Measurements from ENCODE around the gene NFAM1.

The NFAM1 gene

DNA sequence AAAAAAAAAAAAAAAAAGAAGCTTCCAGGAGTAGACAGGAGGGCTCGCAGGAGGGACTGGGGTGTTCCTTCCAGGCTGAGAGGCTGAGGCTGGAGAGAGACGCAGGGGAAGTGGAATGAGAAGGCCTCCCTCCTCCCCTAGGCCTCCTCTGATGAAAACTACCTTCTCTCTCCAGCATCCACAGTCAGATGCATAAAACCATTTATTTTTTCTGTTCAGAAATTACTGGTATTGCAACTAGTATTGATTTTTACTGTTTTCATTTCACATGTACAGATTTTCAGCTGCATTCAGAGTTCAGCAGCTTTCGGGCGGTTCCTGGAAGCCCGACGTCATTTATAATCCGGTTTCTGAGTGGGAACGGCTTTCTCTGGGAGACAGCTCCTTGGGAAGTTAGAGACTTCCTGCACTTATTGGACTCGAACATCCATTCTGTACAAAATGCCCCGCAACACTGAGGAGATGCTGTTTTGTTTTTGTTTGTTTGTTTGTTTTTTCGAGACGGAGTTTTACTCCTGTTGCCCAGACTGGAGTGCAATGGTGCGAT lies 6.9 kb upstream of the NFAM1 start:
- DNase-seq = no peak

DNA sequence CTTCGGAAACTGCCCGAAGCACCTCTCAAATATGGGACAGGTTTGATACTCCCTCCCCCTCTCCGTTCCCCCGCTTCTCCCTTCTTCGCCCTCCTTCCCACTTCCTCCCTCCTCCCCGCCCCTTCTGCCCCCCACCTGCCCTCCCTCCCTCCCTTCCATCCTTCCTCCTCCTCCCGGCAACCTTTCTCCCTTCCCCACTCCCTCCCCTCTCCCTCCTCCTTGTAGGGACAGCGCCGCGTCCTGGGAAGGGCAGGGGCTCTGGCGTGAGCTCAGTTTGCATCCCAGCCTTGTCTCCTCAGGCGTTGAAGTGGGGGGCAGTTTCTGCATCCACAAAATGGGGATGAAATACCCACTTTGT lies 6.1 kb upstream of the NFAM1 start:
- no peak for DNase-seq

DNA sequence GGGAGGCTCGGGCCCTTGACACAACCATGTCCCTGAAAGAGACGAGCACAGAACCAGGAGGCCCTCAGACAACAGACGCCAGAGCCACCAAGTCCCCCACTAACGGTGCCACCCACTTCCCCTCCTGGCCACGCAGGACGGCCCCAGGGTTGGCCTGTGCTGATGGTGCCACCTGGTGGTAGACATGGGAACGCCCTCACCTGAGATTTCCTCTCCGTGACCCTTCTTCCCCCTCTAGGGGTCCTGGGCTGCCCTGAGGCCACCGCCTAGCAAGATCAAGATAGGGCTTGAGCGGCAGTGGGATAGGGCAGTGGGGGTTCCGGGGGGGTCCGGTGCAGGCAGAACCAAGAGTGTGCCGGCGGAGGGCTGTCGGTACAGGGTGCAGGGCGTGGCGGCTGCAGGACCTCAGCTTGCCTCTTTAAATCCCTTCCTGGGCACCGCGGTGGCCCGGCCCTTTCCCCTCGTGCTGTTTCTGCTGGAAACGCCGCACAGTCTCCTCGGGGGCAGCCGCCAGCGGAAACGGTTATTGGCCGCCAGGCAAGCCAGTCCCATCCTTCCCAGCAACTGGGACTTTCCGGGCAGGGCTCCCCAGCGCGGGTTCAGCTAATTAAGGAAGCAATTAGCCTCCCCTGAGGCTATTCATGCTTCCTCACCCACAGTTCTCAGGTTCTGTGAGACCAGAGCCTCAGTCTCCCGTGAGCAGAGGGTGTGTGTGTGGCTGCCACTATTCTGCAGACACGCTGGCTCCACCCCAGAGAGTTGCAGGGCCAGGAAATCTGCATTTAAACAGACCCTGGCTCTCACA lies 5.5 kb upstream of the NFAM1 start:
- DNase-seq = peak; percentile 82

DNA sequence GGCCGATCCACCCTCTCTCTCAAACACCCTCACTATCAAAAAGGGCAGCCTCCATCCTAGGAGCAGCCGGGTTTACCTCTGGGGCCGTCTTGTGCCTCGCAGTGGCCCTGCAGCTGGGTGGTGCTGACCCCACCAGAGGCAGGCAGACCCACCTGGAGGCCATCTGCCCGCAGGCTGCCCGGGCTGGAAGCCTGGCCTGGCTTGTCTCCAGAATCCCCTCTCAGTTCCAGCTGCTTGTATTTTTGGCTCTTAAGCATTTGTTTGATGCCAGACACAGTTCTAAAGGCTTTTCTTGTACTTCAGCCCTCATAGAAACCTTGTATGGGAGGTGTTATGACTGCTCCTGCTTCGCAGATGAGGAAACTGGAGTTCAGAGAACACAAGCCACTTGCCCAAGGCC lies 4.2 kb upstream of the NFAM1 start:
- no peak for DNase-seq

DNA sequence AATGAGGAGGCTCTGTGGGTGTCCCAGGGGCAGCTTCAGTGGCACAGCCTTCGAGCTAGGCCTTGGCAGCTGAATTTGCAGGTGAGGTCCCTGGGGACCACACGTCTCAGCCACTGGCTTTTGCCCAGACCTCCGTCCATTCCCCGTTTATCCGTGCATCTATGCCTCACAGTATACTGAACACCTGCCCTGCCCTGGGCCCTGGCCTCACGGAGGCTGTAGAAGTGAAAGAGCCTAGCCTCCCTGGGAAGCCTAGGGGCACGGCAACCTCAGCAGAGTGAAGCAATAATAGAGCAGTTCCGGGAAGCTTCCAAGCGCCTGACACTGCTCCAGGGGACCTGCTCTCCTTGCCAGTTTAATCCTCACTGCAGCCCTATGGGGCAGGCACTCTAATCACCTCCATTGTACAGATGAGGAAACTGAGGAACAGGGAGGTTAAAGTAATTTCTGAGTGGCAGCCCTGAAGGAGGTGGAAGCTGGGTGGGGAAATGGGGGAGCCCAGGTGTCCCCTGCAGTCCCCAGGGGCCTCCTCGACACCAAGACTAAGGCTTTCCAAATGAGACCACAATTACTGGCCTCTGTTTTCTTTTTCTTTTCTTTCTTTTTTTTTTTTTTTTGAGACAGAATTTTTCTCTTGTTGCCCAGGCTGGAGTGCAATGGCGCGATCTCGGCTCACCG lies 2.7 kb upstream of the NFAM1 start:
- no peak for DNase-seq

DNA sequence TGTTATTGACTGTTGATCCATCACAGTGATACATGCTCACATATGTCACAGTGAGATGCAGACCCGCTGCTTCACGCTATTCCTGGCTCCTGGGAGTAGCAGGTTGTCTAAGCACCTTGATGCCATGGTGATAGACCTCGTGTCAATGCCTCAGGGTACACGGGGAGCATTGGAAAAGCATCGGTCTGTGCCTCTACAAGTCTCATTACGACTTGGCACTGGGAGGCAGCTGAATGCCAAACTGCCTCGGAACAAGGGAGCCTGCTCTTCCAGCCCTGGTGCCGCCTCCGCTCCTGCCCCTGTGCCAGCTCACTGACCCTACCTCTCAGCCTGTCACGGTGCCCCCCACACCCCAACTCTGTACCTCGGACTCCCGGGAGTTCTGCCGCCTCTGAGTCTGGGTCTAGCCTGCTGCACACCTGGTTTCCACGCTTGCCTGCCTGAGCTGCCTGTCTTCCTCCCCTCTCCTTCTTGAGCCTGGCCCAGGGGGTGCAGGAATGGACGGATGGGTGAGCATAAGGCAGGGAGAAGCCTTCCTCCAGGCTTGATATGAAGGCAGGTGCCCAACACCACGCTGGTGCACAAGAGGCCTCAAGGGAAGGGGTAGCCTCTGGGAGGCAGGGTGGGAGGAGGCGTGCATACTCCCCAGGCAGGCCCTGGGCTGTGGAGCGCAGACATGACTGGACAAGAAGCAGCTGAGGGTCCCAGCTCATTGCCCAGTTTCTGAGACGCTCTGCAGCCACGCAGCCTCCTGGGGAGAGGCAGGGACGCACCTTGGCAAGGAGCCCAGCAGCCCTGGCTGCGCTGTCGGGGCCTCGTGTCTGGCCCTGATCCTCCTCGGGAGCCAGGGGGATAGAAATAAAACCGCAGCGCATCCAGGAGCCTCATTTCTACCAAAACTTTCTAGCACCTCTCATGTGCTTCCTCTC lies 1.8 kb upstream of the NFAM1 start:
- no peak for DNase-seq

DNA sequence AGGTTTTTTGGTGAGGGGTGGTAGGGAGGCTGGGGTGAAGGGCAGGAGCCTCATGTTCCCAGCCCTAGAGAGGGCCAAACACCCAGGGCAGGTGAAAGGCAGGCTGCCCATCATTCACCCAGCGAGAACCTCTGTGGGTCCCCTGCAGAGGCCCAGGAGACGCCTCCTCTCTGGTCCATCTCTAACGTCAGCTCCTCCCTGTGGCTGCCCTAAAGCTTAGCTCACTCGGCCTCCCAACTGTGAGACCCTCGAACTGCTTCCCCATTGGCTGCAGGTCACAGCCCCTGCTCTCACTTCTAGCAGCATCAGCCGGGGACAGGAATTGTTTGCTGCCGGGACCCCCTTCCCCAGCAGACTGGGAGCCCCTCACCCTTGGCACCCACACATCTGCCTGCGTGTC lies 615 bp upstream of the NFAM1 start:
- DNase-seq = no peak

DNA sequence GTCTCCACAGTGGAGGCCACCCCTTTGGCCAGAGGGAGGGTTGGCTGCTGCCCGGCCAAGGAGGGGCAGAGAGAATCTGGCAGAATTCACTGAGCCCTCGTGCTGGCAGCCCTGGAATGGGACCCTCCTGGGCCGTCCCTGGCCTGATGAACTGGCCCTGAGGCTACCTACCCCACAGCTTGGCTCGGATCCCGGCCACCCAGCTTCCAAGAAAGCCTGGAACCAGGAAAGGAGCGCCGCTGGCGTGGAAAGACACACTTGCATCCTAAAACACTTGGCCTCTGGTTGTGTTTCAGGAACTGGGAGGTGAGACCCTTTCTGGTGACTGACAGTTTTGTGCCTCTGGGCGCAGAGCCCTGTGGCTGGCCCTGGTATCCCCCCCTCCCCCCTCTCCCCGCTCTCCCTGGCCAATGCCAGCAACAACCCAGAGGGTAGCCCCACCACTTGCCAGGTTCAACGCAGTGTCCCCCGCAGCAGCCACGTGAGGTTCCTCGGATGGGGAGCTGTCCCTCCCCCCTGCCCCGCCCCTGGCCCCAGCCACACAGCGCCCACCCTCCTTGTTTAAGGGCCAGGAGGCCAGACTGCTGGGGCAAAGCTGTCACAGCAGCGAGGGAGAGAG lies 693 bp downstream of the NFAM1 start:
- no peak for DNase-seq

DNA sequence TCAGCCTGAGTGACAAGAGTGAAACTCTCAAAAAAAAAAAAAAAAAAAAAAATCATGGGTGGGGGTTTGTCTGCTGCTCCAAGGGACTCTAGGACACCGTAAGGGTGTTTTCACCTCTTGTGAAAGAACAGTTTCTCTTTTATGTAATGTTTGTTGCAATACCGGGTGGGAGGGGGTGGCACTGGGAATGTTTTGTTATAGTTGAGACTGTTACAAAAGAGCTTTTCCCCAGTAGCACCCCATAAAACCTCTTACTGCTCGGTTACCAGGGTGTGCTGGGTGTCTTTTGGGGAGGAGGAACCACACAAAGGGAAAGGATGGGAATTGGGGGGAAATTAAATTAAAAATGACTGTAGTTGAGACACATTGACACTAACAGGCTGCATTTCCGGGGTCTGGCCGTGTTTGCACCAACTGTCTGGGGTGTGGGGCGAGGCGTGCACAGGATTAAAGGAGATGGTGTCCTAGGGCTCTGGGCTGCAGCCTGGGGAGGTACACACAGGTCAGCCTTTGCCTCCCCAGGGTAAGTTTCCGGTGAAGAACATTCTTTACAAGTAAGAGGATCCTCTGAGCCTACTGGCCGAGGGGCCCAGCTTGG lies 1.6 kb downstream of the NFAM1 start:
- no peak for DNase-seq

DNA sequence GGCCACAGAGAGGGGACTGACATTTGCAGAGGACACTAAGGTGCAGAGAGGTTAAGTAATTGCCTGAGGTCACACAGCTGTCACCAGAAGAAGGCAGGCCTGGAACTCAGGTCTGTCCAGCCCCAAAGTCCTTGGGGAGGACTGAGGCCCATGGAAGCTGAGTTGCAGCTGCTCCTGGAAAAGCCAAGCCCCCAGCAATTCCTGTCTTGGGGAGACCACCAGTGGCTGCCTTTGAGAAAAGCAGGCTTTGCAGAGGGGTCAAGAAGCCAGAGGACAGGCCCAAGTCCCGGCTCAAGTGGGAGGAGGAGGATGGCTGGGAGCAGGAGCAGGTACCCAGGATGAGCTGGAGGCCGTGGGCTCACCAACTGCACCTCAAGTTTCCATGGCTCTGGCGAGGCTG lies 3.4 kb downstream of the NFAM1 start:
- DNase-seq = no peak

DNA sequence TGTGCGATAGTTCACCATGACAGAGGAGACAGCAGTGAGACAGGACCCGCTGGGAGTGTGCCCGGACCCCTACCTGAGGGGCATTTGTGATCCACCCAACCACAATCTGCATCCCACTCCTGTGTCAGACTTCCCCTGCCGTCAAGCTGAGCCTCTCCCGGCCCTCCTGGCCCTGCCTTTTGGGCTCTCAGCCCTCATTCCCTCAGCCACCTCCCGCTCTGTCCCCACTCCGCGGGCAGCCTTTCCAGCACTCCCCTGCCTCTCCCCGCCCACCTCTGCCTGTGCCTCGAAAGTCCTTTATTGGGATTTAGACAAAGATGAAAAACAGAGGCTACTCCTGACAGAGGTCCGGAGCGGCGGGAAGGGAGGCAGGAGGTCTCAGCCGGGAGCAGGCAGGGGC lies 4.2 kb downstream of the NFAM1 start:
- DNase-seq = no peak

DNA sequence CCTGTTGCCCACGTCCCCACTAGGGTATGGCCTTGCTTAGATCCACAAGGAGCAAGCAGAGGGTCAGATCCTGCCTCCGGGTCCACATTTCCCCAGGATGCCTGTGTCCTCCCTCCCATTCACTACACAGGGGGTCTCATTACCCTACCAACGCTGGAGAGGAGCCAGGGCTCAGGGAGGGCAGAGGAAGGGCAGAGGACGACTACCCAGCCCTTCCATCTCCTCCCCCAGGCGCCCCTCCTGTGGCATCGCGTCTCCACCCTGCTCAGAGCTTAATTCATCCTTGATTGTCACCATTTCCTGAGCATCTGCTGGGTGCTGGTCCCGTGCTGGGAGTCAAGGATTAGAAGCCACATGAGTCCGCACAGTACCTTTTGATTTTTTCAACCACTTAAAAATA lies 5.0 kb downstream of the NFAM1 start:
- no peak for DNase-seq

DNA sequence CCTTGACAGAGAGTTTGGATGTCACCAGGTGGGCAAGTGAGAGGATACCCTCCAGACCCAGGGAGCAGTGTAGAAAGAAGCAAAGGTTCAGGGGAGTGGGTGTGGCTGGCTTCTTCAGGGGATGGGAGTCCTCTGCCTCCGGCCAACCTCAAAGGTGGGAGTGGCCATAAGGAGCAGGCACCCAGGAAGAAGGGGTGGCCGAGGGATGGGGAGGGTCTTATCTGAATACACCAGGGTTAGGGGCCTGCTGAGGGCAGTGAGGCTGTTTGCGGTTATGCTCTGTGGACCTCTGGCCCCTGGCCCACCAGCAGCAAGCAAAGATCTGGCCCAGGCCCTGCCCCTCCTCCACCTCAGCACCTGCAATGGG lies 6.2 kb downstream of the NFAM1 start:
- no peak for DNase-seq

DNA sequence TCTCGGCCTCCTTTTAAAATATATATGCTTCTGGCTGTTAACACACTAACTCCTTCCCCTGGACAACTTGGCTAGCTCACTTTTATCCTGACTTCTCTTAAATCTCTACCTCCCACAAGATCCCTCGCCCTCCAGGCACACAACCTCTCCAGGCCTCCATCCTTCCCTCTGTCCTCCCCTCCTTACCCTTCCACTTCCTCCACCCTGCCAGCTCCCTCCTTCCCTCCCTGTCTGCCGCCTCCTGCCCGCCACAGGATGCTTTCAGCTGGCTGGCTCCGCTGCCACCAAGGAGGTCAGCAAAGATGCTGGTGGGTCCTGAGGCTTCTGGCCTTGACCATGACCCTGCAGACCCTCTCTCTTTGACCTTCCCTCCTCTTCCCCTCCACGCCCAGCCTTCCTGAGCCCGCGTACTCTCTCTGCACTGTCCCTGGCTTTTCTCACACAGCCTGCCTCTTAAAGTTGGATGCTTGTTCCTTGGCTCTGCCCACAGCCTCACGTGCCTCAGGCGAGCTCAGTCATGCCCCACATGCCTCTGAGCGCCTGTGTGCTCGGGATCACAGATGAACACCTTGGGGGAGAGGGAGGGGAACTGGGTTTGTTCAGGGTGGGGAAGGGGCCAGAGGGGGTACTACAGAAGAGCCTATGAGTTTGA lies 6.7 kb downstream of the NFAM1 start:
- DNase-seq = no peak

DNA sequence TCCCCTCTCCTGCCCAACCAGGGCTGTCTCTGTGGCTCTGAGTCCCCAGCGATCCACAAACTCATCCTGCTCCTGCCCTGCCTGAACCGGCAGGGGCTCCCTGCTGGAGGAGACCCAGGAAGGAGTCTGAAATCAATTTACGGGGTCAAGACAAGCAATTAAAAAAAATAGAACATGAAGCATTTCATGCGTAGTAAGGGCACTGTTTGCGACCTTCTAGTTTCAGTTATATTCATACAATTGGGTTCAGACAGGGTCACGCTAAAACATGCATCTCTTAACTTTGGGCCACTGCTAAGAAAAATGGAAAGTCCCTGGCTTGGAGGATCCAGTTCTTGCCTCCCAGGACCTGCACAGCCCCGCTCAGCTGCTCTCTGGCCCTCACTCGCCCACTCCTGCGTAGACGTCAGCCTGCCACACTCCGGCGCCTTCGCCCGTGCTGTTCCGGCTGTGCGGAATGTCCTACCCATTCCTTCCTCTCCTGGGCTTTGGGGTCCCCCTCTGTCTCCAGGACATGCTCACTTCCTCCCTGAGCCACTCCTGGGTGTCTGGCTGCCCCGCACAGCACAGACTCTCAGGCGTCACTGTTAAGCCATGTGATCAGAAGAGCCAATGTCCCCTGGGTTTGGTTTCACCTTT lies 12.8 kb downstream of the NFAM1 start:
- no peak for DNase-seq

DNA sequence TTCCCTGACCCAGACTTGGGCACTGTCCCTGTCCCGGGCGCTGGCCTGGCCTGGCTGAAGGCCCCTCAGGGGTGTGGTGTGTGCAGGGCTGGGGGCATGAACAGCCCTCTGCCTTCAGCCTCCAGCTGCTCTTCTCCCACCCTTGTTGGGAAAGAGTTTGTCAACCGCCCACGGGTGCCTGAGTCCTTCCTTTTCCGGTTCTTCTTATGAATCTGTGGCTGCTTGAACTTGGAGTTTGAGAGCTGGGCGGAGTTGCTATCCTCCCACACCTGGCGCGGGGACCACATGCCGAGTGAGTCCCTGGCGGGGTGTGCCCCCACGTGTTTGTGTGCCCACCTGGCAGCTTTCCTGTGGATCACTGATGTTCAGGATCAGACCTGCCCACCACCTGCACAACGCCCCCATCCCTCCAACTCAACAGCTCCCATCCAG lies 13.4 kb downstream of the NFAM1 start:
- no peak for DNase-seq

DNA sequence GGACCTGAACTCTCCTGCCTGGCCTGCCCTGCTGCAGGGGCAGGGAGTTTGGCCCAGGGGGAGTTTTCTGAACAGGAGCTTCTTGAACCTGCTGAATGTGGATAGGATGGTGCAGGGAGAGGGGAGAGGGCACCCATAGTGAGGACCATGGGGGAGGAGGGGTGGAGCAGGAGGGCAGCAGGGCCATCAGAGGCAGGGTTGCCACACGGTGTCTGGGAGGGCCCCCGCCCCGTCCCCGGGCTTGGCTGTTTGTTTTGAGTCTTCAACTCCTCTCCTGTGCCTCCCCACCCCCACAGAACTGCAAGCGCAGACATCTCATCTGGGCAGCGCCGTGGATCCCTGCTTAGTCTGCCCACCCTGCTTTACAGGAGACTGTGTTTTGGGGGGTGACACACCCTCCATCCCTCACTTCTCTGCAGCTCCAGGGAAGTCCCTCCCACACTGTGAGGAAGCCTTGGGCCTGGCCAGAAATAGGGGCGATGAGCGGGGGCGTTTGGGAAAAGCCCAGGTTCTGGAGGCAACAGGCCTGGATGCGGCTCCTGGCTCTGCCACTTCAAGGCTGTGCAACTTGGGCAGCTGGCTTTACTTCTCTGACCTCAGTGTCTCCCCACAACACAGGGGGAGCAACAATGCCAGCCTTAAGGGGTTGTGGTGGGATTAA lies 14.4 kb downstream of the NFAM1 start:
- DNase-seq = no peak

DNA sequence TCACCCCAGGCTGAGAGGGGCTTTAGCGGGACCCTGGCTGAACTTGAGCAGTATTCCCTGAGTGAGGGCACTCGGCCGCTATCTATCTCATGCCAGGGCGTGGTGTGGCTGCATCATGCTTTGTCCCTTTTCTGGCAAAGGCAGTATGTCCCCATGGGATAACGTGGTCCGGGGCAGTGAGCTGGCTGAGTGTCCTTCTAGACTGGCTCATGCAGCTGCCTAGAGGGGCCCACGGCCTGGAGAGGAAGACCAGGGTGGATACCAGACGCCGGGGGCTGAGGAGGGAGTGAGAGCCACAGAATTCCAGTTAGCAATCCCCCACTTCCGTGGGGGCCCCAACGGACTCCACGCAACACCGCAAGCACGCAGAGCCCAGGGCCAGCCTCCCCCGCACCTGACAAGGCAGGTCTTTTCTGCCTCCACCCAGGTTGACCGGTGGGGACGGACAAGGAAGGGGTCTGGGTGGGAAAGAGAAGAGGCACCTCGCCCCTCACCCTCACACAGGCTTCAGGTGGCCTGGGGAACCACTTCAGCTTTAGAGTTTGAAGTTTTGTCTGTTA lies 15.5 kb downstream of the NFAM1 start:
- DNase-seq = no peak

DNA sequence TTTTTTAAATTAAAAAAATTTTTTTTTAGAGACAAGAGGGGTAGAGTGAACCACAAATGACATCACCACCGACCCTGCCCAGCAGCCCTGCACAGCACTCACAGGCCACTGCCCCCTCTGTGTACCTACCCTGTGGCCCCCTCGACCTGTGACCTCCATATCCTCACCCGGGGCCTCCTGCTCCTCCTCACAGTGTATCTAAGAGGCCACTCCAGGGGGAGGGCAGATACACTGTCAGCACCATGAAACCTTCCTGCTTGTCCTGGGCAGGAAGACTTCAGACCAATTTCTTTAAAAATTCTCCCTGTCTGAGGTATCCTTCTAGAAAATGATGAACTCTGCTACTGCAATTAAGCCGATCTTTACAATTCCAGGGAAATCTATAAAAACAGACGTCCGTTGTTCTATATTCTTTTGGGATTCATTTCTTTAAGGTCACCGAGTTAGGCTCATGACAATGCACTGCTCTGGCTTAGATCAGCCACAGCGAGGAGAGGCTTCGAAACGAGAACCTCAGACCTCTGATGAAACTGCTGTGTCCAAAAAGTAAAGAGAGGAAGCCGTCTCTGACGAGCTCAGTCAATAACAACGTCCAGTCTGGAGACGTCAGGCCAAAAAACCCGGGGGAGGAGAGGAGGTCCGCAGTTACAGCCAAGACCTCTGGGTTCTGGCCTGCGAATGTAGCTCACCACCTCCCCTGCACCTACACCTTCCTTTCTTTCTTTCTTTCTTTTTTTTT lies 17.5 kb downstream of the NFAM1 start:
- DNase-seq = no peak

DNA sequence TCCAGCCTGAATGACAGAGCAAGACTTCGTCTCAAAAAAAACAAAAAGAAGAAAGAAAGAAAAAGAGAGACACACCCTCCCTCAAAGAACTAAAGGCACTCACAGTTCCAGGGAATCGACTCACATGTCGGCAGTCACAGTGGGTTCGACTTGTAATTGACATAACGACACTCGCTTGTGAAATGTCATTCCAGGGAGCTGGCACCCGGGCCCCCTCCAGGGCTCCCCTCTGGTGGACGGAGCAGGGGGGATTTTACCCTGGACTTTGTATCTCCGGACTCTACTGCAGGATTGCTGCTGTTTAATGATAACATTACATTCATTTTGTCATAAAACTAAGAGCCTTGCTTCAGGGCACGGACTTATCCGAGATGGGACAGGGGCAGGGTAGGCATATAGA lies 18.2 kb downstream of the NFAM1 start:
- no peak for DNase-seq

All from activated T-cell treated with anti-CD3 and anti-CD28 coated beads for 4 hours (primary cell).